ENCODE data around the gene HTRA3.

The HTRA3 gene

DNA sequence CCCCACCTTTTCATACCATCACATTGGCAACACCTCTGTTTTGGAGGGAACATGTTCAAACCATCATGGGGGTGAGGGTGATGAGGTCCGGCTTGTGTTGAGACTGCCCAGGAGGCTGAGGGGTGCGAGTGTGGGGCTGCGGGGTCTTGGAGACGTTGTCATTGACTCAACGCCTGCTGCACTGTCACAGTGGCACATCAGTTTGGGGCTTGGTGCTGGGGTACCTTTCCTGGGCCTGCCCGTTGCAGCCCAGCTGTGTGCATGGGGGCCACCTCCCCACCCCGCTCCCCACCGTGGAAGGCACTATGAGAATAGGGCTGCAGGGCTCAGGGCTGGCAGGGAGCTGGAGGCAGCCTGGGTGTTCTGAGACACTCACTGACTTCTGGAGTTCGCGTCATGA lies 2.3 kb downstream of the HTRA3 start:
- Histone ChIP-seq H3K9ac (ENCODE audit: low read length) (no peak overlapping the region), H3K27me3 (replicated peaks; ENCODE audit: control insufficient read depth, insufficient read depth, low read length) (no peaks in the 10 kb centered on the region), H3K36me3 (ENCODE audit: control insufficient read depth, insufficient read depth, low read length, severe bottlenecking) (no peaks in the 10 kb centered on the region), H3K4me3 (ENCODE audit: low read length) (peak overlapping the region; percentile 80), H3K9me3 (ENCODE audit: control insufficient read depth, low read length) (no peaks in the 10 kb centered on the region), H3K4me1 (ENCODE audit: control insufficient read depth, insufficient read depth, low read length) (peaks cover 69% of the 10 kb centered on the region)
- no peak for DNase-seq (ENCODE audit: low read depth)

DNA sequence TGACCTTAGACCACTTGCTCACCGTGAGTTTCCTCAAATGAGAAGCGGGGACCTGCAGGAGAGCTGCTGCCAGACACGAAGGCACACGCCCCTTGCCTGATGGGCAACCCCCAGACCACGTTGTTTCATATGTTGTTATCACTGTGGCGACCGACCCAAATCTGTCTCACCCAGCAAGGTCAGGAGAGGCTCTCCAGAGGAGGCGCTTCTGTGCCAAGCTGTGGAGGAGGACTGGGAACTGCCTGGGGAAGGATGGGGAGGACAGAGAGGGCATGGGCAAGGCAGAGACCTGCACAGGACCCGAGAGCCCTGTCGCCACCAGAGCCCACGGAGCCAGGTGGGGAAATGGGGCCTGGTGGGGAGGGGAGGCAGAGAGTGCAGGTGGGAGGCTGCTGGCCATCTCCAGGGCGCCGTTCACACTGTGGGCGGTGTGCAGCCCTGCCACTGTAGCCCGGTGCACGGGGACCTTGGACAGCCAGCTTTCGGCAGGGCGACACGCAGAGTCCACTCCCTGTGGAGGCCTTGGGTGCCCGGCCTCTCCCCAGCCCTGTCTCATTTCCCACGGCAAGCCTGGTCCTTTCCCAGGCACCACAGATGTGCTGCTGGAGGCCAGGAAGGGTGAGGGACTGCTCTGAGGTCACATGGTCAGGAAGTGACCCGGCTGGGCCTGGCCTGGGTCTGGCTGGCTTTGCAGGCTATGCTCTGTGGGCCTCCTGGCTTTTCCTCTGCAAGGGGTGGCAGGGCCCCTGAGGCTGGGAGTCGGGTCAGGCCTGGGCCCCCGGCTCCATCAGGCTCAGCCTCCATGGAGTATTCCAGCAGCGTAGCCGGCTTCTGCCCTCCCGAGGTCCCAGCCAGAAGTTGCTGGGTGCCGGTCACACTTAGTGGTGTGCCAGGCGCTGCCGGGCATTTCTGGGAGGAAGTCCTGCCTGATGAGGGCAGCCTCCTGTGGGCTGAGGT lies 3.2 kb downstream of the HTRA3 start:
- no peak overlapping the region for H3K4me3 ChIP-seq (ENCODE audit: low read length)
- H3K4me1 ChIP-seq (ENCODE audit: control insufficient read depth, insufficient read depth, low read length): peaks cover 70% of the 10 kb centered on the region
- no peak for DNase-seq (ENCODE audit: low read depth)
- H3K9me3 ChIP-seq (ENCODE audit: control insufficient read depth, low read length): no peaks in the 10 kb centered on the region
- H3K36me3 ChIP-seq (ENCODE audit: control insufficient read depth, insufficient read depth, low read length, severe bottlenecking): no peaks in the 10 kb centered on the region
- no peak overlapping the region for H3K9ac ChIP-seq (ENCODE audit: low read length)
- no peaks in the 10 kb centered on the region for H3K27me3 ChIP-seq (replicated peaks; ENCODE audit: control insufficient read depth, insufficient read depth, low read length)

DNA sequence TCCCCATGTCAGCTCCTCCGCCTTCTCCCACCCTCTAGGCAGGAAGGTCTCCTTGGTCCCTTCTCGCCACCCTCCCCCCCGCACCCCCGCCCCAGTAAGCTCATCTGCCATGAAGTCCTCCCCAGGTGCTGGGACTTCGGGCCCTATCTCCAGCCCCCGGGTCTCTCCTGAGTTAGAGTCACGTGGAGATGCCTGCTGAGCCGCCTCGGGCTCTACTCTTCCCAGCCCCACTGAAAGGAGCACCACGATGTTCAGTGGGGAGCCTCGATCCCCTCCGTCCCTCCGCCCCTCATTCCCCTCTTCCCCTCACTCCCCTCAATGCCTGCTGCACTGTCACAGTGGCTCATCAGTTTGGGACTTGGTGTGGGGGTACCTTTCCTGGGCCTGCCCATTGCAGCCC lies 3.9 kb downstream of the HTRA3 start:
- DNase-seq (ENCODE audit: low read depth): no peak
- Histone ChIP-seq H3K4me1 (ENCODE audit: control insufficient read depth, insufficient read depth, low read length) (peaks cover 77% of the 10 kb centered on the region), H3K27me3 (replicated peaks; ENCODE audit: control insufficient read depth, insufficient read depth, low read length) (no peaks in the 10 kb centered on the region), H3K9ac (ENCODE audit: low read length) (no peak overlapping the region), H3K36me3 (ENCODE audit: control insufficient read depth, insufficient read depth, low read length, severe bottlenecking) (no peaks in the 10 kb centered on the region), H3K4me3 (ENCODE audit: low read length) (no peak overlapping the region), H3K9me3 (ENCODE audit: control insufficient read depth, low read length) (no peaks in the 10 kb centered on the region)

DNA sequence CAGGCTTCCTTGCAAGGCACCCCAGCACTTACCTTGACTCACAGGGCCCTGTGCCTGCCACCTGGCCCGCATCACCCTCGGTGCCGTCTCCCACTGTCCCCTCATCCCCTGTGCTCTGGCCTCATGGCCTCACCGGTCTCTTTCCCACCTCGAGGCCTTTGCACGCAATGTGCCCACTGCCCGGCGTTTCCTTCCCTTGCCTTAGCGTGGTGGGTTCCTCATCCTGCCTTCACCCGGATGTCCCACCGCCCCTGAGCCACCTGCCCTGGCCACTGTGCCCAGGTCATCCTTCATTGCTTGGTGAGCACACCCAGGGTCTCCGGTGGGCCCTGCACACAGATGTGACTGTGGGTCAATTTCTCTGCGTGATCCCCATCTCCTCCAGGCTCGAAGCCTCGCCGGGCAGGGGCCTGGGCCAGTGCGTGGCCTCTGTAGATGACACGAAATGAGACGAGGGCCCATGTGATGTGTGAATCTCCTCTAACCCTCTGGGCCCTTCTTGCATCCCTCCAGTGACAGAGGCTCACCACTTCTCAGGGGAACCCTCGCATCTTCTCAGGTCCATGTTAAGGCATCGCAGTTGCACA lies 4.6 kb downstream of the HTRA3 start:
- no peaks in the 10 kb centered on the region for H3K27me3 ChIP-seq (replicated peaks; ENCODE audit: control insufficient read depth, insufficient read depth, low read length)
- DNase-seq (ENCODE audit: low read depth): no peak
- H3K4me1 ChIP-seq (ENCODE audit: control insufficient read depth, insufficient read depth, low read length): peaks cover 81% of the 10 kb centered on the region
- no peak overlapping the region for H3K9ac ChIP-seq (ENCODE audit: low read length)
- H3K4me3 ChIP-seq (ENCODE audit: low read length): no peak overlapping the region
- H3K9me3 ChIP-seq (ENCODE audit: control insufficient read depth, low read length): no peaks in the 10 kb centered on the region
- no peaks in the 10 kb centered on the region for H3K36me3 ChIP-seq (ENCODE audit: control insufficient read depth, insufficient read depth, low read length, severe bottlenecking)

DNA sequence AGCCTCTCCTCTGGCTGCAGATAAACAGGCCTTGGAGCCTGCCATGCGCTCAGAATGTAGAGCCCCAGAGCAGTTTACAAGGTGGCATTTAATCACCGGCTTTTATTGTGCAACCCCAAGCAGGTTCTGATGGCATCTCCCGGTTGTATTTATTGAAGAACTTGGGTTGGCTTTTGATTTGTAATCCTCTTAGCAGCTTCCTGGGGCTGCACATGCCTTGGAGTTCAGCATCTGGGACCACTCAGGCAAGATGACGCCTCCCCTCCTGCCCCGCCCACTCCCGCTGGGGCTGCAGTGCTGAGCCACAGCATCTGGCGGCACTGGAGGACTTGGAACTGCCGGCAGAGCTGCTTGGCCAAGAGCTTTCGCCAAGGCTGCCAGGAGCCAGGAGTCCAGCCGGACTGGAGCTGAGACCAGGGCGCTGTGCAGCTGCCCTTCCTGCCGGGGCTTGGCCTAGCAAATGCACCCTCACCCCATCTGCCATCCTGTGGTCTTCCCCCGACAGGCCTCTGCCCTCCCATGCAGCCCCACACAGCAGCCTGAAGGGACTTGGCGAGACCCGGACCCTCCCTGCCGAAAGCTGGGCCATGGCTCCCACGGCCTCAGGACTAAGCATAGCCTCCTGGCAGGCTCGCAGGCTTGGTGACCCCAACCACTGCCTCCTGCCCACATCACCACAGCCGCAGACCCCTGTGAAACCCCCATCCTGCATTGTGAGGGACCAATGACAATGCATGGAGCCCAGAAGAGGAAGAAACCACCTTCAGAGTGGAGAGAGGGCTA lies 5.4 kb downstream of the HTRA3 start:
- no peaks in the 10 kb centered on the region for H3K36me3 ChIP-seq (ENCODE audit: control insufficient read depth, insufficient read depth, low read length, severe bottlenecking)
- H3K9me3 ChIP-seq (ENCODE audit: control insufficient read depth, low read length): no peaks in the 10 kb centered on the region
- H3K27me3 ChIP-seq (replicated peaks; ENCODE audit: control insufficient read depth, insufficient read depth, low read length): no peaks in the 10 kb centered on the region
- H3K4me3 ChIP-seq (ENCODE audit: low read length): no peak overlapping the region
- peak overlapping the region; percentile 59 for H3K9ac ChIP-seq (ENCODE audit: low read length)
- DNase-seq (ENCODE audit: low read depth): peak; percentile 91
- peaks cover 79% of the 10 kb centered on the region for H3K4me1 ChIP-seq (ENCODE audit: control insufficient read depth, insufficient read depth, low read length)

DNA sequence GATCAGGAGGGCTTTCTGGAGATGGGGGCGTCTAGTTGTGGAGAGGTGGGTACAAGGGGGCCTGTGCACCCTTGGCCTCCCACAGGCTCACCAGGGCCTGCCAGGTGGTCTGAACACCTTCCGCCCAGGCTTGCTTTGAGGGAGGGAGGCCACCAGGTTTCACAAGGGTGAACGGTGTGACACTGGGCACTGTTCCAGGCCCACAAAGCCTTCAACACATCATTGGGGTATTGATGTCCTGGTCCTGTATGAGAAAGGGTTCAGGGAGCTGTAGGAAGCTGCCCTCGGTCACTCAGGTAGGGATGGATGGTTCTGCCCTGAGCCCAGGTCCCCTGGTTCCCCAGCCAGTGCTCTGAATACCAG lies 6.0 kb downstream of the HTRA3 start:
- H3K27me3 ChIP-seq (replicated peaks; ENCODE audit: control insufficient read depth, insufficient read depth, low read length): no peaks in the 10 kb centered on the region
- peak overlapping the region; percentile 59 for H3K9ac ChIP-seq (ENCODE audit: low read length)
- H3K36me3 ChIP-seq (ENCODE audit: control insufficient read depth, insufficient read depth, low read length, severe bottlenecking): no peaks in the 10 kb centered on the region
- H3K4me1 ChIP-seq (ENCODE audit: control insufficient read depth, insufficient read depth, low read length): peaks cover 73% of the 10 kb centered on the region
- no peaks in the 10 kb centered on the region for H3K9me3 ChIP-seq (ENCODE audit: control insufficient read depth, low read length)
- no peak overlapping the region for H3K4me3 ChIP-seq (ENCODE audit: low read length)
- DNase-seq (ENCODE audit: low read depth): no peak

DNA sequence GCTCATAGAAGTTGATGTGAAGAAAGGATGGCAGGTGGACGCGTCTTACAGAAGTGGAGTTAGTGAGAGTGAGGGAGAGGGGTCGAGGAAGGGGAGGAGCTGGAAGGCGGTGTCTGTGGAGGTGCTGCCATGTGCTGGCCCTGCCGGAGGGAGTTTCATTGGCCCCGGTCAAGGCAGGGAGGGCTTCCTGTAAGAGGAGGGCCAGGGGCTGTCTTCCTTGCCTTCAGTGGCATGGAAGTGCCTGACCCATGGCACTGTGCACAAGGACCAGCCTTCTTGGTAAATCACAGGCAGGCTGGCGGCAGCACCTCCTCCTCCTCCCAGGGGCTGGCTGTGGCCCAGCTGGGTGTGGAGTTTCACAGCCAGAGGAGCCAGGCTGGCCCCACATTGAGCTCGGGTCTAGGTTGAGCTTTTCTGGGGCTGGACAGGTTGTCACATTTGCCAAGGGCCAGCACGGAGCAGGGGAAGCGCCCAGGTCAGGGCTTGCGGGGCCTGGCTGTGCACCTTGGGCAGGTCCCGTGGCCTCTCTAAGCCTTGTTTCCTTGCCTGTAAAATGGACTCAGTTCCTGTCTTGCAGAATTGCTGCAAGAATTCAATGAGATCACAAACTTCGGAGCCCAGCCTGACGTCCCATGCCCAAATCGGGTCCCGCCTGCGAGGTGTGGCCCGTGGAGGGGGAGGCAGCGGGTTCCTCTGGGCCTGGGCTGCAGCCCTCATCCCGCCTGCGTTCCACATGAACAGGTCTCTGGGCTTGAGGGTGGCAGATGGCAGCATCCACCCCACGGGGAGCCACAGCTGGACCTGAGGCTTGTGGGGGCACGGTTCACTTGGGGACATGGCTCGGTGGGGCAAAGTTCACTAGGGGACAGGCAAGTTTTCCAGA lies 7.0 kb downstream of the HTRA3 start:
- peaks cover 68% of the 10 kb centered on the region for H3K4me1 ChIP-seq (ENCODE audit: control insufficient read depth, insufficient read depth, low read length)
- DNase-seq (ENCODE audit: low read depth): peak; percentile 49
- peak overlapping the region; percentile 14 for H3K4me3 ChIP-seq (ENCODE audit: low read length)
- H3K9ac ChIP-seq (ENCODE audit: low read length): peak overlapping the region; percentile 75
- H3K27me3 ChIP-seq (replicated peaks; ENCODE audit: control insufficient read depth, insufficient read depth, low read length): no peaks in the 10 kb centered on the region
- H3K36me3 ChIP-seq (ENCODE audit: control insufficient read depth, insufficient read depth, low read length, severe bottlenecking): no peaks in the 10 kb centered on the region
- no peaks in the 10 kb centered on the region for H3K9me3 ChIP-seq (ENCODE audit: control insufficient read depth, low read length)

DNA sequence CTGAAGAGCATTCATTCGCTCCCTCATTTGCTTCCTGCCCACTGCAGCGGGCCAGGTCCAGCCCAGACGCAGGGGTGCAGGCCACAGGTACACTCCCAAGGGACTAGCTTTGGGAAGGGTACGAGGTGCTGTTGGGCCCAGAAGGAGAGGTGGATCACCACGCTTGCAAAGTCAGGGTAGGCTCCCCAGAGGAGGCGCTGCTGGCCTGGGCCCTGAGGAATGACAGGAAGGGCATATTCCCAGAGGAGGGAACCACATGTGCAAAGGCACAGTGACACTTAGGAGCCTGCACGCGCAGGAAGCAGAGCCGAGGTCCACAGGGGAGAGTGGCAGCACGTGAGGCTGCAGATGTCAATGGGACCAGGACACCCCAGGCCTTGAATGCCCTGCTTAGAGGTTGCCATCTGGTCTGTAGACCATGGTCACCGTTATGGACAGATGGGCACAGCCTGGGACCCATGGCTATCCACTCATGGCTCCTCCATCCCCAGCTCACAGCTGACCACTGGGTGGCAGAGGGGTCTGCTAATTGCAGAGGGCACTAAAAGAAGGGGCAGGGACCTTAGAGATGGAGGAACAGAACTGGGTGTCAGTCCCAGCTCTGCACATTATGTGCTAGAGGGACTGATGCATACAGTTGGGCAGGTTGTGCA lies 7.9 kb downstream of the HTRA3 start:
- Histone ChIP-seq H3K9ac (ENCODE audit: low read length) (peak overlapping the region; percentile 75), H3K4me3 (ENCODE audit: low read length) (no peak overlapping the region), H3K36me3 (ENCODE audit: control insufficient read depth, insufficient read depth, low read length, severe bottlenecking) (no peaks in the 10 kb centered on the region), H3K9me3 (ENCODE audit: control insufficient read depth, low read length) (no peaks in the 10 kb centered on the region), H3K4me1 (ENCODE audit: control insufficient read depth, insufficient read depth, low read length) (peaks cover 64% of the 10 kb centered on the region), H3K27me3 (replicated peaks; ENCODE audit: control insufficient read depth, insufficient read depth, low read length) (no peaks in the 10 kb centered on the region)
- DNase-seq (ENCODE audit: low read depth): no peak

DNA sequence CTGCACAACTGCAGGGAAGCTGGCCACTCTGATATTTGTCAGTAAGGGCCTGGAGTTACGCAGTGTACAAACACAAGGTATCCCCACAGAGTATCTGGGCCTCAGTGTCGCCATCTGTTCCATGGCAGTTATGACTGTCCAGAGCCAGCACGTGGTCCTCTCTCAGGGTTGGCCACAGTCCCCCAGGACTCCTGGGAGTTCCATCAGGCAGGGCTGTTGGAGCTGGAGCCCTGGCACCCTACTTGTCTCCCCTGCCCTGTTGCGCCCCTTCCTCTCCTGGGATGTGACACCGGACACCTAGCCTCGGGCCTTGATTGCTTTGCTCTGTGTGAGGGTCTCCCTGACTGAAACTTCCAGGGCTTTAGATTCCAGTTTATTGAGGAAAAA lies 8.4 kb downstream of the HTRA3 start:
- Histone ChIP-seq H3K4me1 (ENCODE audit: control insufficient read depth, insufficient read depth, low read length) (peaks cover 60% of the 10 kb centered on the region), H3K9ac (ENCODE audit: low read length) (peak overlapping the region; percentile 75), H3K27me3 (replicated peaks; ENCODE audit: control insufficient read depth, insufficient read depth, low read length) (no peaks in the 10 kb centered on the region), H3K36me3 (ENCODE audit: control insufficient read depth, insufficient read depth, low read length, severe bottlenecking) (no peaks in the 10 kb centered on the region), H3K9me3 (ENCODE audit: control insufficient read depth, low read length) (no peaks in the 10 kb centered on the region), H3K4me3 (ENCODE audit: low read length) (no peak overlapping the region)
- DNase-seq (ENCODE audit: low read depth): peak; percentile 45

DNA sequence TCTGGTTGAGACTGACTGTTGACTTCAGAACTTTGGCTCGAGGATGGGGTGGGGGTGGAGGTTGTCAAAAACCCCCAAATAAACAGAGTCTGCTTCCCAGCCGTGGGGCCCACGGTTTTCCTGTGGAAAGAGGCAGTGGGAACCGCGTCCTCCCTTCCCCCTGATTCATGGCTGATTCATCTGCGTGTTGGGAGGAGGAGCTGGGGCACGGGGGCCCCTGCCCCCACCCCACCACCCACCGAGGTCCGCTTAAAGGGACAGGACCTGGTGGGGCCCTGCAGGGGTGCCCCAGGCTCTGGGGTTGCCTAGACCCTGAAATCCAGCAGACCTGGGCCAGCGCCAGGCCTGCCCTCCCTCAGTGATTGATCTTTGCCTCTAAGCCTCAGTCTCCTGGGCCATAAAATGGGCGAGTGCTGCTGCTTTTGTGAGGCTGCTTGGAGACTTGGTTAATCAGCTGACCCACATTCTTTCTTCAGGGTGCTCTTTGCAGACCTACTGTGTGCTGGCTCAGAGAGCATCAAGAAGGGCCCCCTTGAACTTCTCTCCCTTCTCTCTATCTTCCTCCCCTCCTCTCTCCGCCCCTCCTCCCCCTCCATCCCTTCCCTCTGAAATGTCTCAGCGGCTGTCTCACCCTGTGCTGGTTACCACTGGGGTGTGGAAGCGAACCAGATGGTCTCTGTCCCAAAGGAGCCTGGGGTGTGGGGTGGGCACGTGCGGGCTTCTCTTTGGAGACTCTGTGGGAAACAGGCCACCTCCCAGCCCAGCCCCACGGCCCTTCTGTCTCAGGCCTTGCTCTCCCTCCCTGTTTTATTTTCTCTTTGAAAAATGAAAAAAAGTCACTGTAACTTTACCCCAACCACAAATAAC lies 9.1 kb downstream of the HTRA3 start:
- Histone ChIP-seq H3K9me3 (ENCODE audit: control insufficient read depth, low read length) (no peaks in the 10 kb centered on the region), H3K9ac (ENCODE audit: low read length) (peak overlapping the region; percentile 75), H3K4me3 (ENCODE audit: low read length) (peak overlapping the region; percentile 30), H3K36me3 (ENCODE audit: control insufficient read depth, insufficient read depth, low read length, severe bottlenecking) (no peaks in the 10 kb centered on the region), H3K4me1 (ENCODE audit: control insufficient read depth, insufficient read depth, low read length) (peaks cover 60% of the 10 kb centered on the region), H3K27me3 (replicated peaks; ENCODE audit: control insufficient read depth, insufficient read depth, low read length) (no peaks in the 10 kb centered on the region)
- DNase-seq (ENCODE audit: low read depth): peak; percentile 74
